Measurements from ENCODE around the gene CERS2.
A peak's percentile ranks its signal among the peaks of the same experiment; 100 is the strongest.

CERS2 gene

DNA sequence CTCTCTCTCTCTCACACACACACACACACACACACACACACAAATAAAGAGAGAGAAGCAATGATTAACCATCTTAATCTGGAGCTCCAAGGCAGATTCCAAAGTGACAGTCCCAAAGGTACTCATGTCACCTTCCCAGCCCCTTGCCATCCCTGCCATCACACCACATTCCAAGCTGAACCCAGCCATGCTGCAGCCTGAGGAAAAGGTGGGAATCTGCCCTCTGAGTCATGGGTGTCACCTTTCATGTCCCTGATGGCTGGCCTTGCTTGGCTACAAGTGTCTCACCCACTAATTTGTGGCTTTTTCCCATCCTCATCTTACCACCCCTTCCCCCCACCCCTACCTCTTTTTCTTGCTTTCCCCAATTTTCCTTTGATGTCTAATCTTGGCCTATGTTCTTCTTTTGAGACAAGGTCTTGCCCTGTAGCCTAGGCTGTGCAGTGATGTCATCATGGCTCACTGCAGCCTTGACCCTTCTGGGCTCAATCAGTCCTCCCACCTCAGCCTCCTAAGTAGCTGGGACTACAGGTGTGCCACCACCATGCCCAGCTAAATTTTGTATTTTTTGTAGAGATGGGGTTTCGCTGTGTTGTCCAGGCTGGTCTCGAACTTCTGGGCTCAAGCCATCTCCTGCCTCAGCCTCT lies 10.7 kb upstream of the CERS2 start:
- peaks cover 8% of the 10 kb centered on the region for H3K36me3 Mint-ChIP-seq (ENCODE audit: low read depth)

DNA sequence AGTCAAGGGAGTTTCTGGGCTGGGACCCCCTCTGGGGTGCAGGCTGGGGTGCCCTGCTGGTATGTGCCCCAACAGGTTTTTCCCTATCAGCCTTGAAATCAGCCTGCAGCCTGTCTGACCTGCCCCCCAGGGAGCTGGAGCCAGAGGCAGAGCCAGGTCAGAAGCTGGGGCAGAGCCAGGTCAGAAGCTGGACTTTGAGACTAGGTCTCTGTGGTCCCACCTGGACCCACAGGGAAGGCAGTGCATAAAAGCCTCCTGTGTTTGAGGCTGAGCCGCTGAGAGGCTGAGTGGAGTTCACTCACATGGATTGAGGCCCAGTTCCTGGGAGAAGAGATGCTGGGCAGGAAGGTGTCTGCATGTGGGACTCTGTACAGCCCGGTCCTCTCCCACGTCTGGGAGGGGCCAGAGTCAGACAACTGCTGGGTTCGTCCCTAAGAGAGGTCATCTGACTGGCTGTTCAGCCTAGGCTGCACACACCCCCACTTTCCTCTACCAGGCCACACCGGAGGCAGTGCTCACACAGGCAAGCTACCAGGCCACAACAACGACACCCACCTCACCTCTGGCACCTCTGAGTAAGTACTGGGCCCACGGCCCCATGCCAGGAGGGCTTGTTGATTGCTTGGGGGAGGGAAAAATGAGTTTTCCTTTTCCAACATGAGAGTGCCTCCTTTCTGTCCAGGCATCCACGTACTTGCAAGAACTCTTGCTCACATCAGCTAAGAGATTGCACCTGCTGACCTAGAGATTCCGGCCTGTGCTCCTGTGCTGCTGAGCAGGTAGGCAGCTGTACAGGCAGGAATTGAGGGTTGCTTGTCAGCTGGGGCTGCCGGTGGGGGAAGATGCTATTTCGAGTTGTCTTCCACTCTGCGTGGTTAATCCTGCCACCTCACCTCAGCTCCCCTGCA lies 7.4 kb upstream of the CERS2 start, which contains the start of gene ANXA9:
TSS of gene ANXA9 (plus strand) at position 488 of the 908 bp plus-strand sequence. CDS start 814 bp downstream, outside the sequence.
- Mint-ChIP-seq H3K27ac (no peak within 1 kb of the TSS), H3K4me1 (ENCODE audit: low read depth) (peaks cover 32% of the 10 kb centered on the region), H3K27me3 (no peaks in the 10 kb centered on the region), H3K9me3 (no peaks in the 10 kb centered on the region), H3K4me3 (no peak within 1 kb of the TSS), H3K36me3 (ENCODE audit: low read depth) (peaks cover 8% of the 10 kb centered on the region)
- intact Hi-C loops (cut with micrococcal nuclease), result no loop called here

More for the DNA sequence above, 10.7 kb upstream of the CERS2 start:
- H3K9me3 Mint-ChIP-seq, result no peaks in the 10 kb centered on the region
- no peaks in the 10 kb centered on the region for H3K27me3 Mint-ChIP-seq
- intact Hi-C loops (cut with micrococcal nuclease), result no loop called here
- H3K27ac Mint-ChIP-seq, result no peak overlapping the region
- H3K4me3 Mint-ChIP-seq, result no peak overlapping the region
- H3K4me1 Mint-ChIP-seq (ENCODE audit: low read depth), result peaks cover 8% of the 10 kb centered on the region

DNA sequence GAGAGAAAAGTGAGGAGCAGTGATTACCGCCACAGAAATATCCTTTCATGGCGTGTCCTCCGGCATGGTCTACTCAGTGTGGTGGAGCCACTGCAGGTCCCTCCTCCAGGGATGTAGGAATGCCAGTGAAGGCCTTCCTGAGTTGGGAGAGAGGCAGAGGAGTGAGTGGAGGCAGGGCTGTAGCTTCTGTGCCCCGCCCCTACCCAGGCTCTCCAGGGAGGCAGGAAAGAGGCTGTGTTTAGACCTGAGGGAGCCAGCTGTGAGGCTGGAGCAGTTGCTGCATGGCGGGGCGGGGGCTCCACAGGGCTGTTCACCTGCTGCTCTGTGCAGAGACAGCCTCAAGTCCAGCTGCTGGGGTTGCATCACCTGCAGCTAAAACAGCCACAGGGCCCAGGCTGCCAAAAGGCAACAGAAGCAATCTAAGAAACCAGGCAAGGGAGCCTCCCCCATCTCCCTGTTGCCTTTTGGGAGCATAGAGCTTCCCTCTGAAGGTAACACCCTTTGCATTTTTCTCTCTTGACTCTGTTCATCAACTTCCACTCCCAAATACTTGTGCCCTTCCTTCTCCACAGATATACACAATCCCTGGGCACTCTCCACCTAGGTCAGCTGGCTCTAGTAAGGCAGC lies 6.7 kb upstream of the CERS2 start:
- intact Hi-C loops (cut with micrococcal nuclease), result no loop called here
- H3K4me1 Mint-ChIP-seq (ENCODE audit: low read depth), result peaks cover 40% of the 10 kb centered on the region
- H3K27ac Mint-ChIP-seq, result no peak overlapping the region
- peaks cover 8% of the 10 kb centered on the region for H3K36me3 Mint-ChIP-seq (ENCODE audit: low read depth)
- no peaks in the 10 kb centered on the region for H3K27me3 Mint-ChIP-seq
- H3K9me3 Mint-ChIP-seq, result no peaks in the 10 kb centered on the region
- no peak overlapping the region for H3K4me3 Mint-ChIP-seq

DNA sequence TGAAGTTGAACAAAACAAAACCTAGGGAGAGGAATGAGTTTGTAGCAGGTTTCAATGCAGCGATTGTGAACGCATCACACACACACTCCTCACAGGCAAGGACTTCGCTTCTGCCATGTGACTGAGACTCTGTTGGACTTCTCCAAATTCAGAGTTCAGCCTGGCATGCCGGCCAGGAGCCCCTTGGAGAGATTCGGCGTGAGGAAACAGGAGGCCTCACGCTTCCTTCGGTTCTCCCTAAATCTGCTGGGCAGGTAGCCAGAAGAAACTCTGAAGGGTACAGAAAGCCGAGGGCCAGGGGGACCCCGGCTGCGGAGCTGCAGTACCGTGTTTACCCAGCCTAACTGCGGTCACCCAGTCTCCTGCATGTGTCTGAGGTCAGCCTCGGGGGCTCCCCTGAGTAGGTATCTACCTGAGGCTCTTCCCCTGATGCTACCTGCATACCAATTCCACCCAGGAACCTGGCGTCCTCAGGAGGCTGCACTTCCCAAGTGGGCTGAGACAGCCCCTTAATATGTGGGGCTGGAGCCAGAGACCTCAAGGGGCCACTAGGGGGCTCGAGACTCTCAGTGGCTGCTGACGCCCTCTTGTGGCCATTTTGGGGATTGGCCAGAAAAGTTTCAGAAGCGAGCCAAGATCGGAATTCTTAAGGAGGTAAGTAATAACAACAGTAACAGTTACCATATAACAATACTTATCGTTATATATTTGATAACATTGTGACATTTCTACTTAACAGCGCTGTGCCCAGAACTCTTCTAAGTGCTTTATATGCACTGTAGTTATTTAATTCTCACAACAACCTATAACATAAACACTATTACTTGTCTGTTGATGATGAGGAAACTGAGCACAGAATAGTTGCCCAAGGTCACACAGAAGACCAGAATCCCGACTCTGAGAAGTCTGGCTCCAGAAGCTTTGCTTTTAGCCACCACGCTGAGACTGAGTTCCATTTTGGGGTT lies 4.7 kb upstream of the CERS2 start:
- H3K27me3 Mint-ChIP-seq, result no peaks in the 10 kb centered on the region
- peak overlapping the region; percentile 69 for H3K4me3 Mint-ChIP-seq
- no peaks in the 10 kb centered on the region for H3K9me3 Mint-ChIP-seq
- H3K4me1 Mint-ChIP-seq (ENCODE audit: low read depth), result peaks cover 49% of the 10 kb centered on the region
- H3K27ac Mint-ChIP-seq, result peak overlapping the region; percentile 97
- intact Hi-C loops (cut with micrococcal nuclease), result loop anchor here (10.0 kb wide), 2 partner anchors 215 to 615 kb away; partner anchors contain the start of genes CTSS and RPRD2
- H3K36me3 Mint-ChIP-seq (ENCODE audit: low read depth), result peaks cover 7% of the 10 kb centered on the region

DNA sequence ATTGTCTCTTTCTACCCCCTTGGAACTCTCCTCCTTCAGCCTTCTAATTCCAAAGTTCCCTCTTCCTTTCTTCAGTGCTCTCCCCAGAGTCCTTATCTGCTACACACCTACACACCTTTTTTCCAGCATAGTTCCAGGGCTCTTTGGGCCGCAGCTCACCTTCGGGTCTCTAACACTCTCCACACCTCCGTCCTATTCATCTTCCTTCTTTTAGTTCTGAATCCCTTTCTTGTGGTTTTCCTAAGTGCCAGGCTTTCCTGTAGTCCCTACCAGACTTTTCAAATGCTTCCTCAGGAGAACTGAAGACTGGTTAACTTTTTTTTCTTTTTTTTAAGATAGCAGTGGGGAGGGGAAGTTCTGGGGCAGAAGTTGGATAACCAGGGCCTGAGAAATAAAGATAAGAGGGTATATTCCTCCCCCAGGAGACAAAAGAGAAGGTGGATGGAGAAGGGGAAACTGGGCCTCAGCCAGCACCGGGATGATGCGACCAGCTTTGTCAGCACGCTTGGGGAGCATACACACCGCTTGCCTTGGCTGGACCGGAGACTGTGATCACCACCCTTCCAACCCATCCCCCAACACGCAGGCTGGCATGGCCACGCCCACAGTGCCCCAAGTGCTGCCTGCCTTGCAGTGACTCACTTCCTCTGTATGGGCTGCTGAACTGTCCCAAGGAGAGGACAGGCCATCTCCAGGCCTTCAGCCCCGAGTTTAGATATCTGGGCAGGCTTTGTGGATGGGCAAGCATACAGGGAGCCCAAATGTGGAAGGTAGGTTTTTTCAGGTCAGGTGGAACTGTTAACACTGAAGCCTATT lies 2.5 kb upstream of the CERS2 start:
- H3K27ac Mint-ChIP-seq, result peak overlapping the region; percentile 97
- peaks cover 65% of the 10 kb centered on the region for H3K4me1 Mint-ChIP-seq (ENCODE audit: low read depth)

DNA sequence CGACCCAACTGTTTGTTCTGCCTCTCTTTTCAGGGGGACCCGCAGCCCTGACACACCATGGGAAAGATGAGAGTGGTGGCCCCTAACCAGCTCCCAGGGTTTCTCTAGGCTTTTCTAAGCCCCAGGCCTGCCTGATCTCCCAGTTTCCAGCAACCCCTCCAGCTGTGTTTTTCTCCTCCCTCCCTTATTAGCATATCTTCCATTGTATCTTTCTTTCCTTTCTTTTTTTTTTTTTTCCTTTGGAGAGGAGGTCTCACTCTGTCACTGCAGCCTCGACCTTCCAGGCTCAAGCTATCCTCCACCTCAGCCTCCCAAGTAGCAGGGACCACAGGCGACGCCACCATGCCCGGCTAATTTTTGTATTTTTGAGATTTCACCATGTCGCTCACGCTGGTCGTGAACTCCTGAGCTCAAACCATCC lies 1.8 kb upstream of the CERS2 start:
- no peaks in the 10 kb centered on the region for H3K27me3 Mint-ChIP-seq
- H3K9me3 Mint-ChIP-seq, result no peaks in the 10 kb centered on the region
- intact Hi-C loops (cut with micrococcal nuclease), result loop anchor here (10.0 kb wide), 2 partner anchors 212 to 612 kb away; partner anchors contain the start of genes CTSS and RPRD2
- H3K4me3 Mint-ChIP-seq, result peak overlapping the region; percentile 81
- peaks cover 65% of the 10 kb centered on the region for H3K4me1 Mint-ChIP-seq (ENCODE audit: low read depth)
- peak overlapping the region; percentile 97 for H3K27ac Mint-ChIP-seq
- peaks cover 14% of the 10 kb centered on the region for H3K36me3 Mint-ChIP-seq (ENCODE audit: low read depth)

More for the DNA sequence above, 2.5 kb upstream of the CERS2 start:
- intact Hi-C loops (cut with micrococcal nuclease), result loop anchor here (10.0 kb wide), 2 partner anchors 212 to 612 kb away; partner anchors contain the start of genes CTSS and RPRD2
- peak overlapping the region; percentile 81 for H3K4me3 Mint-ChIP-seq
- H3K9me3 Mint-ChIP-seq, result no peaks in the 10 kb centered on the region
- peaks cover 10% of the 10 kb centered on the region for H3K36me3 Mint-ChIP-seq (ENCODE audit: low read depth)
- H3K27me3 Mint-ChIP-seq, result no peaks in the 10 kb centered on the region

DNA sequence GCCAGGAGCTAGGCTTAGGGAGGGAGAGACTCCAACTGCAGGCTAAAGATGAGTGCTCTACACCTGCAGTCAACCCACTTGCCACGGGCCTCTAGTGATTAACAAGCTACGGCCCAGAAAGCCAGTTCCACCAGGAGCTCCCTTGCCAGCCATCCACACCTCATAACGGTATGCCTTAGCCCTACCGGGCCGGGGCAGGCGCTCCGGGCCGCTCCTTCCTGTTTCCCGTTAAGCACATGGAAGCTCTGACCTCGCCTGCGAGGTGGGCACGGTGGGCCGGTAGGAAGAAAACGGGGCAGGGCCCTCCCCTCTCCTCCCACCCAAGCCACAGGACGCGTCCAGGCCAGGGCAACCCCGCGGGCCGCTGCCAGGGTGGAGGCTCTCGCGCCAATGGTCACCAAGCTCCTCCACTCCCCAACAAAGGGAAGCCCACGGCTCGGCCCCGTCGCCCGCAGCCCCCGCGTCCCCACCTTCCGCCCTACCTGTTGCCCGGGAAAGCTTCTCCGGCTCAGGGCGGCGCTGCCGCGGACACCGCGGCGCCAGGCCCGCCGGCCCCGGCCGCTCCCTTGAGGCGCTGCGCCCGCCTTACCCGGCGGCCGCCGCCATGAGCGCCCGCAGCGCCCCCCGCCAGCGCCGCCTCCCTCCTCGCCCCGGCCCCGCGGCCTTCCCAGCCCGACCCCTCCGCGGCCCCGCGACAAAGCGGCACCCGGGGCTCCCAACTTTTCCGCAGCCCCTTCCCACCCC lies 627 bp downstream of the CERS2 start:
- Mint-ChIP-seq H3K4me1 (ENCODE audit: low read depth) (peaks cover 79% of the 10 kb centered on the region), H3K36me3 (ENCODE audit: low read depth) (peaks cover 27% of the 10 kb centered on the region)

DNA sequence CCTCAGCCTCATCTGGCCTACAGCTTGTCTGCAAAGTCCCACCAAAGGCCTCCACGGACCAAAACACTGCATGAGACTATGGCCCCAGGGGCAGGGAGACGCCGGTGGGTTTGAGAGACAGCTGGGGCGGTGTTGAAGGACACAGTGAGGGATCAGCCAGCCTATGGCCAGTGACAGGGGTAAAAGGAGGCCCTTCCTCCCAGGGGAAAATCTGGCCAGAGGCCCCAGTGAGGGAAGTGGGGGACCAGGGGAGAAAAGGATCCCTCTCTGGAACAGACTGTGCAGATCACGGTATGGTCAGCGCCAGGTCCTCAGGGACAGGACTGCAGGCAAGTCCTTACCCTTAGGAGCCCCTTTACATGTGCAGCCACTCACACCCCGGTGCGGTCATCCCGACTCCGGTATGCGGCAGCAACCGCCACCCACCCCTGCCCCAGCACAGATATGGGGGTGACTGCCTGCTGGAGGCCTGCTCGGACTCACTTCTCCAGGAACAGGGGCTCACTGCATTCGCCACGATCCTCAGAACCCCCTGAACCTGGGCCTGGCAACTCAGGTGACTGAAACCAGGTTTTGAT lies 1.3 kb downstream of the CERS2 start:
- Mint-ChIP-seq H3K4me3 (peak overlapping the region; percentile 85), H3K27me3 (no peaks in the 10 kb centered on the region), H3K9me3 (no peaks in the 10 kb centered on the region), H3K36me3 (ENCODE audit: low read depth) (peaks cover 34% of the 10 kb centered on the region), H3K4me1 (ENCODE audit: low read depth) (peaks cover 76% of the 10 kb centered on the region), H3K27ac (peak overlapping the region; percentile 82)
- intact Hi-C loops (cut with micrococcal nuclease), result loop anchor here (10.0 kb wide), 2 partner anchors 209 to 609 kb away; partner anchors contain the start of genes CTSS and RPRD2

More for the DNA sequence above, 627 bp downstream of the CERS2 start:
- Mint-ChIP-seq H3K27me3 (no peaks in the 10 kb centered on the region), H3K9me3 (no peaks in the 10 kb centered on the region), H3K4me3 (peak overlapping the region; percentile 85), H3K27ac (peak overlapping the region; percentile 82)
- intact Hi-C loops (cut with micrococcal nuclease), result loop anchor here (10.0 kb wide), 2 partner anchors 209 to 609 kb away; partner anchors contain the start of genes CTSS and RPRD2

DNA sequence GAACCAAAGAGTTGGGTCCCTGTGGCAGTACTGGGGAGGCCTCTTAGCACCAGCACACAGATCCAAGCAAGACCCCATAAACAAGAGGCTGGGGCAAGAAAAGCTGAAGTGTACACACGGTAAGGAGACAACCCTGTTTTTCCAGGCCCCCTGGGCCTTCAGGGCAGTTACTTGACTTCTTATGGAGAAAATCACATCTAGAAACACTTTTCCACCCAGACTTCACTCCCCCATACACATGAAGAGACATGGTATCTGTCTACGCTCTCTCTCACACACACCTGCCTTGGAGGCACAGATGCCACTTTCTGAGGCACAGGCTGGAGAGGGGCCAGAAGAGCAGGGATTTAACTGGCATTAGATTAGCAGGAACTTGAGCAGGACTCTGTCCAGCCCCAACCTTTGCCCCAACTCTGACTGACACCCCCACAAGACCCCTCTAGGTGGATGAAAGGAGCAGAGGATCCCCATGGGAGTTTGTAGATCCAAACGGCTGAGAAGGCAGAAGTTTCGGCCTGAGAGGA lies 2.2 kb downstream of the CERS2 start:
- Mint-ChIP-seq H3K4me1 (ENCODE audit: low read depth) (peaks cover 76% of the 10 kb centered on the region), H3K4me3 (peak overlapping the region; percentile 85), H3K9me3 (no peaks in the 10 kb centered on the region), H3K36me3 (ENCODE audit: low read depth) (peaks cover 42% of the 10 kb centered on the region), H3K27me3 (no peaks in the 10 kb centered on the region), H3K27ac (peak overlapping the region; percentile 82)
- intact Hi-C loops (cut with micrococcal nuclease), result loop anchor here (10.0 kb wide), 2 partner anchors 208 to 608 kb away; partner anchors contain the start of genes CTSS and RPRD2

DNA sequence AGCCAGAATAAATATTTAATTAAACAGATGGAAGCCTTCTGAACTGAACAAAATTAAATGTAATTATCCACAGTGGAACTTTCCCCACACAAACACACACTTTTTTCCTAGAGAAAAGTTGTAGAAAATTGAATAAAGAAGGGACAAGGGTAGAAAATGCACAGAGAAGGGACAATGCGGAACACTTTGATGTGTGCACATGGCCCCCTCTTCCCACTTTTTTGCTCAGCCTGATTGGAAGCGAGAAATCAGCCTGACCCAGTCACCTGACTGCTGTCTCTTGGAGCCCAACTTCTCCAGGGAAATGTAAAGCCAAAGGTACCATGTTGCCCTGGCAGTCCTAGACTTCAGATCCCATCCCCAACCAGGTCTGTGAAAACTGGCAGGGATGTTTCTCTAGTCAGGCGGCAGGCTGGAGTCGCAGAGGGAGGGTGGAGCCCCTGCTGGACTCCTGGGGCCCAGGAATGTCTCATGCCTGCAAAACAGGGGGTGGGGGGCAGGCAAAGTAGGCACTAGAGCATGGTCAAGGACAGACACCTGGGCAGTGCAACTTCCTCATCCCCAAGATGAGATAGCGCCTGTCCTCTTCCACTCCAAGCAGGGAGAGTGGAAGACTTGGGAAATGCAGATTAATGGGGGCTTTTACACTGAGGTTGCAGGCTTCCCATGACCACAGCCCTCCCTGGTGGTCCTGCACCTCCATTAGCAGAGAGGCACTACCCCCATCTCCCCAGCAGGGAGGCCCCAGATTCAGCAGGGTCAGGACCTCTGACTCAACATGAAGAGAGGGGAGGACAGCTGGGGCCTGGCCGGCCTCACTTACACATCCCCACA lies 2.8 kb downstream of the CERS2 start:
- Mint-ChIP-seq H3K4me1 (ENCODE audit: low read depth) (peaks cover 69% of the 10 kb centered on the region), H3K4me3 (peak overlapping the region; percentile 85), H3K9me3 (no peaks in the 10 kb centered on the region), H3K27me3 (no peaks in the 10 kb centered on the region), H3K27ac (peak overlapping the region; percentile 82), H3K36me3 (ENCODE audit: low read depth) (peaks cover 49% of the 10 kb centered on the region)
- intact Hi-C loops (cut with micrococcal nuclease), result loop anchor here (10.0 kb wide), 2 partner anchors 207 to 607 kb away; partner anchors contain the start of genes CTSS and RPRD2
